ENCODE measurements around the gene CREBBP.

The CREBBP gene

GRCh38 chr16:3767333-3767986, 113.1 kb downstream of the CREBBP start:
- no peak for DNase-seq (ENCODE audit: low read depth in 2 of 2)

DNA sequence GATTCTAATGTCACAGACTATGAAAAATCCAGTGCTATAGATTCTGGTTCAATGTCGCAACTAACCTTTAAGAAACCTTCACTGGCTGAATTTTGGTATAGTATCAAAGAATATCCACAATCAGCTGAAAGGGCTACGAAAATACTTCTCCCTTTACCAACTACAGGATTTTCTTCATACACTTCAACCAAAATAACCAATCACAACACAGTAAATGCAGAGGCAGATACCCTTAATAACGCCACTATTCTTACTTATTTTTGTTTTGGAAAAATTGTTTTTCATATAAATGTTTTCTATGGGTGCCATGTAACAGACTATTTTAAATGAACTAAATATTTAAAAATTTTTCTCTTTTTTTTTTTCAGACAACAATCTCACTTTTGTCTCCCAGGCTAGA, 114.3 kb downstream of the CREBBP start:
- DNase-seq (ENCODE audit: low read depth in 2 of 2): no peak

- no peak for DNase-seq (ENCODE audit: low read depth in 2 of 2)
Measured at GRCh38 chr16:3764409-3764808, 116.1 kb downstream of the CREBBP start.

GRCh38 chr16:3762107-3762750, 118.3 kb downstream of the CREBBP start:
- DNase-seq (ENCODE audit: low read depth in 2 of 2): no peak

DNA sequence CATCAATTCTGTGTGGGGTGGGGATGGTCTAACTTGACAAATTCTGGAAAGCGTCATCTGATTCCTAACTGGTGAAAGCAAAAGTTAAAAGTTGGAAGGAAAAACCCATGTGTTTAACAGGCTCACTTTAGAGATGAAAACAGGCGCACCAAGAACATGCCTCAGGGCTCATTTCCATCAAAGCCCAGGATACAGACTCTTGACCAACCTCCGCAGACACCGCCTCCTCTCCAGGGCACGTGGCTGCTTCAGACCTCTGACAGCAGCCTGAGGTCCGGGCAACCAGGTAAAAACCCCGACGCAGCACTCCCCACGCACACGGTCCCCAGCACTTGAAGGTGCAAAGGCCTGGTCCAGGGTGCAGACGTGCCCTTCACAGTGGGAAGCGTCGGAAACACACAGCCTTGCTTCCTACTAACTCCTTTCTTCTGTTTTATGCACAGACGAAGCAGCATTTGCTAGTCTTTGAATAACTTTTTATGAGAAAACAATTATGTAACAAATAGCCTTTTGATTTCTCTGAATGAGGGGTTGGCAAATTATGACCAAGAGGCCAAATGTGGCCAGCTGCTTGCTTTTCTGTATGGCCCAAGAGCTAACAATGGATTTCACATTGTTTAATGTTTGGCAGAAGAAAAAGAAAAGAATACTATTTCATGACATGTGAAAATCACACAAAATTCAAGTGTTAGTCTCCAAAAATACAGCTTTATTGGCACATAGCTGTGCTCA, 119.0 kb downstream of the CREBBP start:
- DNase-seq (ENCODE audit: low read depth in 2 of 2): no peak

DNA sequence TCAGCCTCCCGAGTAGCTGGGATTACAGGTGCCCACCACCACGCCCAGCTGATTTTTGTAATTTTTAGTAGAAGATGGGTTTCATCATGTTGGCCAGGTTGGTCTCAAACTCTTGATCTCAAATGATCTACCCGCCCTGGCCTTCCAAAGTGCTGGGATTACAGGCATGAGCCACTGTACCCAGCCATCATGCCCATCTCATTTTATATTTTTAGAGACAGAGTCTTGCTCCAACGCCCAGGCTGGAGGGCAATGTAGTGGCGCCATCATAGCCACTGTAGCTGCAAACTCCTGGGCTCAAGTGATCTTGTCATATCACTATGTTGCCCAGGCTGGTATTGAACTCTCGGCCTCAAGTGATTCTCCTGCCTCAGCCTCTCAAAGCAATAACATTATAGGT, 120.0 kb downstream of the CREBBP start:
- DNase-seq (ENCODE audit: low read depth in 2 of 2): no peak

- no peak for DNase-seq (ENCODE audit: low read depth in 2 of 2)
Measured at GRCh38 chr16:3759736-3760135, 120.8 kb downstream of the CREBBP start.

- no peak for DNase-seq (ENCODE audit: low read depth in 2 of 2)
Measured at GRCh38 chr16:3756113-3756512, 124.4 kb downstream of the CREBBP start.

GRCh38 chr16:3755249-3755648, 125.3 kb downstream of the CREBBP start:
- no peak for DNase-seq (ENCODE audit: low read depth in 2 of 2)

- DNase-seq (ENCODE audit: low read depth in 2 of 2): no peak
Measured at GRCh38 chr16:3754772-3755171, 125.7 kb downstream of the CREBBP start.

DNA sequence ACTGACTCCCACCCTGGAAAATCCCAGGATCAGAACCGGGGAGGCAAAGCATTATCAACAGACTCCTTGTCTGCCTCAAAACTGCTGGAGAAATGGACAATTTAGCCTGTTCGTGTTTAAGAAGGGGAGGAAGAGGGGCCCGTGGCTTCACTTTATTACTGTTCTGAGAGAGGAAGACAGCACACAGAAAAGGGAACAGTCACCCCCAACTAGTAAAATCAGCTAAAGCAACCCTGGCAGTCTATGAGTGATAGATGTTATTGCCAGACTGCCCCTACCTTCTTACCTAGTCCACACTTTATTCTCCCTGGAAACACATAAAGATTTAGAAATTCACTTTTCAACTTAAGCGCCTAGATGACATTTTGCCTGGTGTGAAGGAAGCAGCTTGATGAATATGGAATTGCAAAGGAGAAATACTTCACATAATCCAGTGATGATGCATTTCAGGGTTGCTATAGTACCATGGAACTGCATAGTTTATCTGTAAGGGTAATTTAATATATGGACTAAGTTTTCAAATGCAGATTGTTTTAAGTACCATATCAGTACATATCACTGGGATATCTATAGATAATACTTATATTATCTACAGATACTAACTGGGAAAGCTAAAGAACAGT, 126.3 kb downstream of the CREBBP start:
- DNase-seq (ENCODE audit: low read depth in 2 of 2): no peak

GRCh38 chr16:3752984-3753383, 127.5 kb downstream of the CREBBP start:
- DNase-seq (ENCODE audit: low read depth in 2 of 2): no peak

- no peak for DNase-seq (ENCODE audit: low read depth in 2 of 2)
Measured at GRCh38 chr16:3751878-3752277, 128.6 kb downstream of the CREBBP start.

DNA sequence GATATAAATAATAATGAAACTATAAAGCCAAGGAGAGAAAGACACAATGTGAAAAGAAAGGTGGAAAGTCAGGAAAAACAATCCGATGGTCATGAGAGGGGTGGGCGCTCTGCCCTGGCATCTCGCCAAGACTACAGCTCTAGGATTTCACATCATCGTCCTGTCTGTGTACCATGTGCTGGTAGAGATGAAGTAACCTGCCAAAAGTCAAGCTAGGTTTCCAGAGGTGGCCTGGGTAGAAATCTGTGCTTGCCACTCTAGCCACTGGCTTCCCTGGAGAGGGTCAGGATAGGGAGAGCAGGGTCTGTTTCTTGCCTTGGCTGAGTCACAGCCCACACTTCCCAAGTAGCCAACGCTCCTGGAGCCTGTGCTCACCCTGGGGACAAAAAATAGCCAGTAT, 132.2 kb downstream of the CREBBP start:
- no peak for DNase-seq (ENCODE audit: low read depth in 2 of 2)

GRCh38 chr16:3745751-3746355, 134.7 kb downstream of the CREBBP start:
- no peak for DNase-seq (ENCODE audit: low read depth in 2 of 2)

DNA sequence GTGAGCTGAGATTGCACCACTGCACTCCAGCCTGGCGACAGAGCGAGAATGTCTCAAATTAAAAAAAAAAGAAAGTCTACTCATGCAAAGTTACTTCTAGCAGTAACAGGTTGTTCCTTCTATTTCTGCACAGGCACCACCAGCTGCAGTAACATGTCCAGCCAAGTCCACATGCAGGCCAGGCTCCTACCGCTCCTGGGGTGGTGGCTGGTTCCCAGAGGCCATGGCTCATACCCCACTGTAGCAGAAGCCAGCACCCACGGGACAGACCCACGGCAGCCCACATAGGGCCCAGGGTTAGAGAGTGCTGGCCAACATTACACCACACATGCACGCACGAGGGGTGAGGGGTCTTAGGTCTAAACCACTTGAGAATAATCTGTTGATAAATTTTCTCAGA, 136.5 kb downstream of the CREBBP start:
- DNase-seq (ENCODE audit: low read depth in 2 of 2): no peak

- DNase-seq (ENCODE audit: low read depth in 2 of 2): no peak
Measured at GRCh38 chr16:3740934-3741333, 139.6 kb downstream of the CREBBP start.

DNA sequence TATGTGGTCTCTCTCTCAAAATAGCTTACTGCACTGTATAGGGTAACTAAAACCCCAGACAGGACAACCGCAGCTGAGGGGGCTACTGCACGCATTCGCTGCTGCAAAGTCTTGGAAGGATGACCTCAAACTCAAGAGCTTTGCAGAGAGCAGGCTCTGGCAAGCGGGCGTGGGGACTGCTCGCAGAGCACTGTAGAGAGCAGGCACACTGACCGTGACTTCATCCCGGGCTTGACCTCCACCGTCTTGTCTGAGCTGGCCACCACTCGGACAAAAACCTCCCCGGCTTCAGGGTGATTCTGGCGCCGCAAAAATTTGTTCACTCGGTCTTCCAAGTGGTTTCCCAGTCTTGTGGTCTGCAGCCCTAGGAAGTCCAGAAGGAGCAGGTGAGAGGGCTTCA, 140.3 kb downstream of the CREBBP start:
- no peak for DNase-seq (ENCODE audit: low read depth in 2 of 2)

- no peak for DNase-seq (ENCODE audit: low read depth in 2 of 2)
Measured at GRCh38 chr16:3739636-3740035, 140.9 kb downstream of the CREBBP start.

DNA sequence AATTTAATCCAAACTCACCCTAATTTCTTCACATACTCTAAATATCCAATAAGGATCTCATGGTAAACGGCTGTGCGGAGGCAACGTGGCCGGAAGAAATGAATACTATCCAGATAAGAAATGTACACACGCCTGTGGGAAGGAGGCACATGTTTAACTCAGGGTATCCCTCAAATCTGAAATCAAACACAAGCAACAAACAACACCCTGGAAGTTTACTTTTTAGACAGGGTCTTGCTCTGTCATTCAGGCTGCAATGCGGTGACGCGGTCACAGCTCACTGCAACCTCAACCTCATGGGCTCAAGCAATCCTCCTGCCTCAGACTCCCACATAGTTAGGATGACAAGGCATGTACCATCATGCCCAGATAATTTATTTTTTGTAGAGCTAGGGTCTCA, 142.0 kb downstream of the CREBBP start:
- no peak for DNase-seq (ENCODE audit: low read depth in 2 of 2)

- no peak for DNase-seq (ENCODE audit: low read depth in 2 of 2)
Measured at GRCh38 chr16:3738128-3738527, 142.4 kb downstream of the CREBBP start.

- DNase-seq (ENCODE audit: low read depth in 2 of 2): no peak
Measured at GRCh38 chr16:3737181-3737580, 143.3 kb downstream of the CREBBP start.

Data from stimulated activated CD8-positive, alpha-beta memory T cell treated with anti-CD3 and anti-CD28 coated beads, Interleukin-7, amount 100 ng/mL, for 4 hours (primary cell).